HepG2 (cell line): ENCODE measurements around the gene PSIP1. TPM values are rescaled to one million over a fixed set of nuclear protein-coding genes. Genes with fewer than 3 reads are reported as not detected.
A peak's percentile ranks its signal among the peaks of the same experiment; 100 is the strongest.

ENCODE experiments used
- AGO1 ChIP-seq: fragments of 200-400 bp; formaldehyde crosslinking; IDR thresholded peaks from 2 replicates; pipeline ENCODE4 v1.6.1; 2017; ENCODE audit warnings: mild to moderate bottlenecking, low read depth, low read length, moderate library complexity; ENCODE audit not compliant: poor library complexity, severe bottlenecking
- ARID2 ChIP-seq: sonication (generic); formaldehyde crosslinking; IDR thresholded peaks from 2 replicates; pipeline ENCODE4 v1.8.1; 2022; ENCODE audit warnings: mild to moderate bottlenecking, missing genetic modification reagents, borderline replicate concordance
- ASH2L ChIP-seq: fragments of 300-600, 200-600 bp; sonication (generic); IDR thresholded peaks from 2 replicates; pipeline ENCODE4 v1.7.0; 2017; ENCODE audit warnings: low read depth, mild to moderate bottlenecking, moderate library complexity, mixed read lengths, low read length; ENCODE audit not compliant: insufficient read length
- CBFB ChIP-seq: sonication (generic); formaldehyde crosslinking; IDR thresholded peaks from 2 replicates; pipeline ENCODE4 v1.4.0; 2020; ENCODE audit warnings: missing genetic modification reagents
- DNMT3B ChIP-seq: conservative IDR thresholded peaks from 2 replicates; pipeline ENCODE4 v1.6.1; 2016; ENCODE audit warnings: missing biosample characterization, control low read depth
- DR1 ChIP-seq: sonication (generic); formaldehyde crosslinking; IDR thresholded peaks from 2 replicates; pipeline ENCODE4 v1.8.0; 2021; ENCODE audit warnings: mild to moderate bottlenecking, missing genetic modification reagents, inconsistent platforms
- ELF4 ChIP-seq: sonication (generic); formaldehyde crosslinking; IDR thresholded peaks from 2 replicates; pipeline ENCODE4 v1.5.0; 2020; ENCODE audit warnings: missing genetic modification reagents, mild to moderate bottlenecking, moderate library complexity, borderline replicate concordance
- FOSL2 ChIP-seq: sonication (generic); formaldehyde crosslinking; IDR thresholded peaks from 2 replicates; pipeline ENCODE4 v1.4.0; 2020; ENCODE audit warnings: missing genetic modification reagents
- FOXA1 ChIP-seq, 2 experiments: fragments of 450-650 bp in 1 of 2; sonication (generic) in 1 of 2; formaldehyde crosslinking in 1 of 2; IDR thresholded peaks; 2 replicates each; pipeline versions ENCODE4 v1.4.0 to v1.6.1; 2016 to 2020; ENCODE audit warnings: missing genetic modification reagents in 1 of 2
- GATAD1 ChIP-seq: IDR thresholded peaks from 2 replicates; pipeline ENCODE4 v1.6.1; 2016; ENCODE audit warnings: missing genetic modification reagents, missing compliant biosample characterization
- LCORL ChIP-seq, 2 experiments: fragments of 450-650 bp in 1 of 2; sonication (generic) in 1 of 2; formaldehyde crosslinking in 1 of 2; IDR thresholded peaks; 2 replicates each; pipeline versions ENCODE4 v1.5.0 to v1.6.1; 2017 to 2020; ENCODE audit warnings: antibody characterized with exemption in 1 of 2, missing genetic modification reagents in 1 of 2
- MEIS1 ChIP-seq: sonication (generic); formaldehyde crosslinking; IDR thresholded peaks from 2 replicates; pipeline ENCODE4 v1.9.0; 2021; ENCODE audit warnings: mild to moderate bottlenecking, missing genetic modification reagents, moderate library complexity, borderline replicate concordance
- PITX1 ChIP-seq: sonication (generic); formaldehyde crosslinking; IDR thresholded peaks from 2 replicates; pipeline ENCODE4 v1.5.1; 2020; ENCODE audit warnings: mild to moderate bottlenecking, missing genetic modification reagents
- PLRG1 ChIP-seq: fragments of 450-650 bp; conservative IDR thresholded peaks from 2 replicates; pipeline ENCODE4 v1.6.1; 2016
- PRMT3 ChIP-seq: sonication (generic); formaldehyde crosslinking; IDR thresholded peaks from 2 replicates; pipeline ENCODE4 v1.8.1; 2022; ENCODE audit warnings: low read depth, mild to moderate bottlenecking, moderate library complexity, missing genetic modification reagents, borderline replicate concordance
- PRPF4 ChIP-seq: fragments of 200-400 bp; formaldehyde crosslinking; IDR thresholded peaks from 2 replicates; pipeline ENCODE4 v1.6.1; 2016; ENCODE audit warnings: low read length, low read depth; ENCODE audit not compliant: poor library complexity, severe bottlenecking
- SRSF9 ChIP-seq: fragments of 200-400 bp; formaldehyde crosslinking; IDR thresholded peaks from 2 replicates; pipeline ENCODE4 v1.6.1; 2018; ENCODE audit warnings: borderline replicate concordance, mild to moderate bottlenecking, low read depth, low read length; ENCODE audit not compliant: insufficient read depth, poor library complexity, severe bottlenecking
- TCF12 ChIP-seq, 2 experiments: fragments of 450-650 bp in 1 of 2; sonication (generic) in 1 of 2; formaldehyde crosslinking in 1 of 2; IDR thresholded peaks; 2 replicates each; pipeline versions ENCODE4 v1.6.1 to v1.8.0; 2017 to 2022; ENCODE audit warnings: antibody characterized with exemption in 1 of 2, mild to moderate bottlenecking in 1 of 2, missing genetic modification reagents in 1 of 2, moderate library complexity in 1 of 2
- U2AF1 ChIP-seq: fragments of 200-400 bp; formaldehyde crosslinking; optimal IDR thresholded peaks from 2 replicates; pipeline ENCODE3; 2017; ENCODE audit warnings: mild to moderate bottlenecking, low read depth, low read length
- ZNF138 ChIP-seq: sonication (generic); formaldehyde crosslinking; IDR thresholded peaks from 2 replicates; pipeline ENCODE4 v1.5.0; 2020; ENCODE audit warnings: mild to moderate bottlenecking, low read depth, missing genetic modification reagents
- ZNF17 ChIP-seq: sonication (generic); formaldehyde crosslinking; IDR thresholded peaks from 2 replicates; pipeline ENCODE4 v1.5.0; 2020; ENCODE audit warnings: mild to moderate bottlenecking, missing genetic modification reagents
- polyA plus RNA-seq, 8 experiments: library from polyadenylated mRNA; depleted of rRNA in 3 of 8; stranded (reverse) in 7 of 8; unstranded in 1 of 8; fragments of >200 nt; fragmentation: Illumina TruSeq in 4 of 8; extraction: Trizol in 4 of 8; gene quantifications; 2 replicates each; pipeline versions ENCODE4 v1.2.1 to v1.2.3, GENCODE V29; 2011 to 2016; ENCODE audit warnings: low read depth in 4 of 8, missing spikeins in 1 of 8, mixed read lengths in 1 of 8; ENCODE audit not compliant: insufficient read depth in 1 of 8
- total RNA-seq, 5 experiments: library from RNA; depleted of rRNA; stranded (reverse); fragments of >200 nt; fragmentation: Illumina TruSeq; extraction: Trizol; gene quantifications; 2 replicates each; pipeline ENCODE4 v1.2.3, GENCODE V29; 2016; ENCODE audit warnings: low read depth in 1 of 5
- TF ChIP-seq, protein P1 (sequence below): sonication (generic); formaldehyde crosslinking; IDR thresholded peaks from 2 replicates; pipeline ENCODE4 v1.4.0; 2020; ENCODE audit warnings: missing genetic modification reagents, borderline replicate concordance
- TF ChIP-seq, protein P2 (sequence below): sonication (generic); formaldehyde crosslinking; IDR thresholded peaks from 2 replicates; pipeline ENCODE4 v1.5.0; 2020; ENCODE audit warnings: missing genetic modification reagents
- TF ChIP-seq, protein P3 (sequence below): sonication (generic); formaldehyde crosslinking; IDR thresholded peaks from 2 replicates; pipeline ENCODE4 v1.8.0; 2022; ENCODE audit warnings: mild to moderate bottlenecking, missing genetic modification reagents, moderate library complexity

PSIP1 gene
- total and polyA plus RNA-seq, 2 of the 13 experiments (the other 11 are each of a cell fraction or from before 2014, with no cell fraction given): 12.6 to 46.4 TPM

DNA sequence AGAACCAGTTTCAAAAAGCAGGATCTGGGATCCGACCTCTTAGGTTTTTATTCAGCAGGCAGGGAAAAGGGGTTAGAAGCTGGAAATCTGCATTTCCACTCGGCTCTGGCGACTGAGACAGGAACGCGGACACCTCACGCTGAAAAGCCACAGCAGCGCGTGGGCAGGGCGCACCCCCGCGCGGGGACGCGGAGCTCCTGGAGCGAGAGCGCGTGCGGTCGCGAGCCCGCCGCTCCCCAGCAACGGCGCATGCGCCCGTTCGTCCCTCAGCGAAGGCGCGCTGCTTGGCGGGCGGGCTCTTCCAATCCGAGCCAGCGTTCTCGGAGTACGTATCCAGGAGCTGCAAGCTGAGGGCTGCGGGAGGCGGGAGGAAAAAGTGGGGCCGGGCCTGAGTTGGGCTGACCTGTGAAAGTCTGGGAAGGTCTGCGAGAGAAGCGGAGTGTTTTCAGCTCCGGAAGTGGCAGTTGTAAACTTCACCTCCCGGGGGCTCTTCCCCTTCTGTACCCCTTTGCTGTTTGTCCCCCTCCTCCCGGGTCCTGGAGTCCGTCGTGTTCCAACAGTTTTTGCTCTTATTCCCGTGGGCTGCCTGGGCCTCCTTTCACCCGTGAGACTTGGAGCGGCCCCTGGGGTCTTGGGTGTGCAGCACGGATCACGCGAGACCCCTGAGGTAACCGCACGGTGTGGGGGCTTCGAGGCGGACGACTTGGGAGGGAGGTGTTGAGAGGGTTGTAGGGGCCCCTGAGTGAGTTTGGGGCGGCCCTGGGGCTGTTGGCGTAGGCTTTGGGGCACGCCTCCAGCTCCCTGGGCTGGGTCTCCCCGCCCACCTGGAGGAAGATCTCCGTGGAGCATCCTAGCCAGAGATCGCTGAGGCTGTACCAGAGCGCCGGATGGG, 42.1 kb upstream of the PSIP1 start, which contains the start of gene CCDC171 (continued):
- peak; percentile 8; the same call in 1 of the 2 replicates for TF ChIP-seq PRMT3 (CRISPR knock-in tag)
- TF ChIP-seq, protein P1, sequence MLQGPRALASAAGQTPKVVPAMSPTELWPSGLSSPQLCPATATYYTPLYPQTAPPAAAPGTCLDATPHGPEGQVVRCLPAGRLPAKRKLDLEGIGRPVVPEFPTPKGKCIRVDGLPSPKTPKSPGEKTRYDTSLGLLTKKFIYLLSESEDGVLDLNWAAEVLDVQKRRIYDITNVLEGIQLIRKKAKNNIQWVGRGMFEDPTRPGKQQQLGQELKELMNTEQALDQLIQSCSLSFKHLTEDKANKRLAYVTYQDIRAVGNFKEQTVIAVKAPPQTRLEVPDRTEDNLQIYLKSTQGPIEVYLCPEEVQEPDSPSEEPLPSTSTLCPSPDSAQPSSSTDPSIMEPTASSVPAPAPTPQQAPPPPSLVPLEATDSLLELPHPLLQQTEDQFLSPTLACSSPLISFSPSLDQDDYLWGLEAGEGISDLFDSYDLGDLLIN: peak; percentile 93; the same call in 1 of the 2 replicates
- TF ChIP-seq DR1 (CRISPR knock-in tag): no peak
- no peak for TF ChIP-seq MEIS1
- no peak for TF ChIP-seq DNMT3B (CRISPR knock-in tag)
- TF ChIP-seq ARID2 (CRISPR knock-in tag): no peak
- no peak for TF ChIP-seq U2AF1
- no peak for TF ChIP-seq AGO1
- TF ChIP-seq ELF4 (CRISPR knock-in tag): no peak
- no peak for TF ChIP-seq TCF12 (IDR thresholded peaks at IDR 0.05)
- TF ChIP-seq TCF12 (CRISPR knock-in tag; IDR thresholded peaks at IDR 0.05): 0 out of 2 replicates have a peak, but pooled peaks have one; percentile 67
- peak; percentile 83; the same call in 1 of the 2 replicates for TF ChIP-seq ZNF138 (CRISPR knock-in tag)
- TF ChIP-seq PLRG1: no peak
- TF ChIP-seq GATAD1 (CRISPR knock-in tag): peak; percentile 66
- TF ChIP-seq LCORL (IDR thresholded peaks at IDR 0.05): no peak
- TF ChIP-seq LCORL (CRISPR knock-in tag; IDR thresholded peaks at IDR 0.05): peak; percentile 9; the same call in 1 of the 2 replicates
- no peak for TF ChIP-seq CBFB
- TF ChIP-seq, protein P2, sequence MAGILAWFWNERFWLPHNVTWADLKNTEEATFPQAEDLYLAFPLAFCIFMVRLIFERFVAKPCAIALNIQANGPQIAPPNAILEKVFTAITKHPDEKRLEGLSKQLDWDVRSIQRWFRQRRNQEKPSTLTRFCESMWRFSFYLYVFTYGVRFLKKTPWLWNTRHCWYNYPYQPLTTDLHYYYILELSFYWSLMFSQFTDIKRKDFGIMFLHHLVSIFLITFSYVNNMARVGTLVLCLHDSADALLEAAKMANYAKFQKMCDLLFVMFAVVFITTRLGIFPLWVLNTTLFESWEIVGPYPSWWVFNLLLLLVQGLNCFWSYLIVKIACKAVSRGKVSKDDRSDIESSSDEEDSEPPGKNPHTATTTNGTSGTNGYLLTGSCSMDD (CRISPR knock-in tag): 0 out of 2 replicates have a peak, but pooled peaks have one; percentile 78
- TF ChIP-seq PITX1 (CRISPR knock-in tag): no peak; the same call in 1 of the 2 replicates
- no peak; the same call in none of the 2 replicates for TF ChIP-seq FOSL2 (CRISPR knock-in tag)
- no peak for TF ChIP-seq FOXA1 (IDR thresholded peaks at IDR 0.05)
- no peak; the same call in 1 of the 2 replicates for TF ChIP-seq FOXA1 (CRISPR knock-in tag; IDR thresholded peaks at IDR 0.05)
- TF ChIP-seq ASH2L: peak; percentile 65
- no peak for TF ChIP-seq ZNF17 (CRISPR knock-in tag)
- no peak for TF ChIP-seq SRSF9
- TF ChIP-seq, protein P3, sequence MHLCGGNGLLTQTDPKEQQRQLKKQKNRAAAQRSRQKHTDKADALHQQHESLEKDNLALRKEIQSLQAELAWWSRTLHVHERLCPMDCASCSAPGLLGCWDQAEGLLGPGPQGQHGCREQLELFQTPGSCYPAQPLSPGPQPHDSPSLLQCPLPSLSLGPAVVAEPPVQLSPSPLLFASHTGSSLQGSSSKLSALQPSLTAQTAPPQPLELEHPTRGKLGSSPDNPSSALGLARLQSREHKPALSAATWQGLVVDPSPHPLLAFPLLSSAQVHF (CRISPR knock-in tag): no peak
- TF ChIP-seq PRPF4: no peak
